Osteoblast (primary cell): ENCODE measurements around the gene SMARCD1. TPM values are rescaled to one million over a fixed set of nuclear protein-coding genes. Genes with fewer than 3 reads are reported as not detected.

Experiments
- DNase-seq: peaks from one replicate; pipeline ENCODE4 v3.0.0; 2011; ENCODE audit warnings: low spot score, mixed read lengths; ENCODE audit not compliant: insufficient read length; ENCODE audit errors: missing footprints
- H2AFZ ChIP-seq: 2 replicates; pipeline ENCODE4 v1.6.0; 2011; ENCODE audit warnings: mild to moderate bottlenecking, low read length
- H3K27ac ChIP-seq: 2 replicates; pipeline ENCODE4 v1.5.1; 2011; ENCODE audit warnings: mild to moderate bottlenecking, low read depth, low read length, moderate library complexity
- H3K27me3 ChIP-seq: 2 replicates; pipeline ENCODE4 v1.6.0; 2012; ENCODE audit warnings: mild to moderate bottlenecking, control low read depth, inconsistent platforms, low read length, moderate library complexity; ENCODE audit not compliant: insufficient read depth
- H3K36me3 ChIP-seq: 2 replicates; pipeline ENCODE4 v1.5.1; 2011; ENCODE audit warnings: mild to moderate bottlenecking, low read length, control low read depth, moderate library complexity; ENCODE audit not compliant: insufficient read depth
- H3K4me1 ChIP-seq: 2 replicates; pipeline ENCODE4 v1.5.1; 2011; ENCODE audit warnings: mild to moderate bottlenecking, low read length, control low read depth, moderate library complexity; ENCODE audit not compliant: insufficient read depth
- H3K4me2 ChIP-seq: 2 replicates; pipeline ENCODE4 v1.6.0; 2011; ENCODE audit warnings: mild to moderate bottlenecking, low read length; ENCODE audit not compliant: insufficient read depth
- H3K4me3 ChIP-seq: fragments of 200-600 bp; sonication (generic); 3 replicates; pipeline ENCODE4 v1.5.1; 2012; ENCODE audit warnings: mild to moderate bottlenecking, low read length, inconsistent platforms; ENCODE audit not compliant: insufficient read depth
- H3K79me2 ChIP-seq: 2 replicates; pipeline ENCODE4 v1.6.0; 2012; ENCODE audit warnings: mild to moderate bottlenecking, low read length, control low read depth, inconsistent platforms; ENCODE audit not compliant: insufficient read depth
- H3K9me3 ChIP-seq: 2 replicates; pipeline ENCODE4 v1.5.1; 2011; ENCODE audit warnings: low read depth, low read length, control low read depth
- H4K20me1 ChIP-seq: 2 replicates; pipeline ENCODE4 v1.6.0; 2012; ENCODE audit warnings: mild to moderate bottlenecking, low read length, control low read depth; ENCODE audit not compliant: insufficient read depth
- total RNA-seq: library from RNA; depleted of rRNA; stranded (reverse); fragments of >200 nt; gene quantifications from 2 replicates; pipeline ENCODE4 v1.2.3, GENCODE V29; 2012
- TF ChIP-seq, protein P1 (sequence below): IDR thresholded peaks from 2 replicates; pipeline ENCODE4 v1.5.1; 2011; ENCODE audit warnings: mild to moderate bottlenecking, low read depth, low read length, moderate library complexity; ENCODE audit errors: extremely low read depth

The SMARCD1 gene
- total RNA-seq, 1 donor: 50.3 TPM

DNA sequence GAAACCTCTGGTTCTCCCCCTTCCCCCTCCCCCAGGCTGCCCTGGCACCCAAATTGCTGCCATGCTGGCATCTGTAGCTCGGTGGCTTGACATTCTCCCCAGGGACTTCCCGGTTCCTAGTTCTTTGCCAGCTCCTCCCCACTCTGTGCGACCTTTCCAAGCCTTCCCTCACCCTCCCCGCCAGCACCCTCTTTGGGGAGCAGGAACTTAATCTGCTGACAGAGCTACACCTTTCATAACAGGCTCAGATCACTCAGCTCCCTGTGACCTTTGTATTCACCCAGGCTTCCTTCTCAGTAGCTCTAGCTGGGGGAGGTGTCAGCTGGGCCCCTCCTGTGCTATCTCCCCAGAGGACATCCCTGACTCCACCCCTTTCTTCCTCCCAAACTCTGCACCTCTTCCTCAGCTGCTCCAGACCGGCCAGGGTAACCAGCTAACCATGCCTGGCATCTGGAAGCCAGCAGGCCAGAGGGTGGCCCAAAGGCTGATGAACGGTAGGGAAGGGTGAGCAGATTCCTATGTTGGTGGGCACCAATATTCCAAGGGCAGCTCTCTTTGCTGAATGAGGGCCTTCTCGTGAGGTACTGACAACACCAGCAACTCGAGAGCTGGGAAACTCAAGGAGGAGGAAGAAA lies 25.1 kb downstream of the SMARCD1 start:
- Histone ChIP-seq H3K27me3 (no peaks in the 10 kb centered on the region), H3K9me3 (no peaks in the 10 kb centered on the region), H3K4me1 (peaks cover 23% of the 10 kb centered on the region), H3K36me3 (no peaks in the 10 kb centered on the region), H4K20me1 (peaks cover 3% of the 10 kb centered on the region), H2AFZ (peak overlapping the region; percentile 80), H3K4me3 (peak overlapping the region; percentile 30), H3K79me2 (peaks cover 25% of the 10 kb centered on the region), H3K27ac (peak overlapping the region; percentile 70), H3K4me2 (peak overlapping the region; percentile 70)
- DNase-seq: peak; percentile 73
- TF ChIP-seq, protein P1, sequence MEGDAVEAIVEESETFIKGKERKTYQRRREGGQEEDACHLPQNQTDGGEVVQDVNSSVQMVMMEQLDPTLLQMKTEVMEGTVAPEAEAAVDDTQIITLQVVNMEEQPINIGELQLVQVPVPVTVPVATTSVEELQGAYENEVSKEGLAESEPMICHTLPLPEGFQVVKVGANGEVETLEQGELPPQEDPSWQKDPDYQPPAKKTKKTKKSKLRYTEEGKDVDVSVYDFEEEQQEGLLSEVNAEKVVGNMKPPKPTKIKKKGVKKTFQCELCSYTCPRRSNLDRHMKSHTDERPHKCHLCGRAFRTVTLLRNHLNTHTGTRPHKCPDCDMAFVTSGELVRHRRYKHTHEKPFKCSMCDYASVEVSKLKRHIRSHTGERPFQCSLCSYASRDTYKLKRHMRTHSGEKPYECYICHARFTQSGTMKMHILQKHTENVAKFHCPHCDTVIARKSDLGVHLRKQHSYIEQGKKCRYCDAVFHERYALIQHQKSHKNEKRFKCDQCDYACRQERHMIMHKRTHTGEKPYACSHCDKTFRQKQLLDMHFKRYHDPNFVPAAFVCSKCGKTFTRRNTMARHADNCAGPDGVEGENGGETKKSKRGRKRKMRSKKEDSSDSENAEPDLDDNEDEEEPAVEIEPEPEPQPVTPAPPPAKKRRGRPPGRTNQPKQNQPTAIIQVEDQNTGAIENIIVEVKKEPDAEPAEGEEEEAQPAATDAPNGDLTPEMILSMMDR: no peak

DNA sequence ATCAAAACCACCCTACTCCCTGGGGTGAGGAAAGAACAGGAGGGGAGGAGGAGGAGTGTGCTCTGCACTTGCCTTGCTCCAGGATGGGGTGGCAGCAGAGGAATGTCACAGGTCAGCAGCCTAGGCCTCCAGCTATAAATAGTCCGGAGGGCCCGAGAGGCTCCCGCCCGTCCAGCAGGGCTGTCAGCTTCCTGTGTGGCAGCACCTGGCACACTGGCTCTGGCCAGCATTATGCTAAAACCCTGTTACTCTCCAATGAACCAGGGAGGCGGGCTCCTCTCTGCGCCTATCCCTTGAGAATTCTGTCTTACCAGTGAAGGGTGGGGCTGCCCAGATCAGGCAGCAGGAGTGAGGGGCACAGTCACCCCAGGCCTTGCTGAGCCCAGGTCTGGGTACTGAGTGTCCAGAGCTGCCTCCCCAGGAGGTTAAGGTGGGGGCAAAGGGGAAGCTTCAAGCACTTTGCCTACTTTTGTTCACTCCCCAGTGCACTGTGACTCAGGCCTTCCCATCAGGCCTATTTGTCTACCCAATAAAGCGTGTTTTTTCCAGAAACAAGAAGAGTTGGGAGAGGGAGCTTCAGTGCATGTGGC lies 25.7 kb downstream of the SMARCD1 start:
- TF ChIP-seq, protein P1: no peak
- peak; percentile 90 for DNase-seq
- peak overlapping the region; percentile 70 for H3K27ac ChIP-seq

DNA sequence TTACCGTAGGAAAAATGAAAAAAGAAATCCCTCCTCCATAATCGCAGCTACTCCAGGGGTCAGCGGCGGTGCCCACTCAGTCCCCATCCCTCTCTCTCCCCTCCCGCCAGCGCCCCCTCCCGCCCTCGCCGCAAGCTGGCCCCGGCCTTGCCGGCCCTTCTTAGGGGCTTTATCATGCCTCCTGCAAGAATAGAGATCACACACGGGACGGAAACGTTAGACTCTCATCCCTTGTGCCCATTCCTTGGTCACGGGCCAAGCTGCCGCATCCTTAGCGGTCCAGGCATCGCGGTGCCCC lies 26.2 kb downstream of the SMARCD1 start:
- Histone ChIP-seq H3K4me1 (peaks cover 23% of the 10 kb centered on the region), H2AFZ (peak overlapping the region; percentile 80), H3K27me3 (no peaks in the 10 kb centered on the region), H3K9me3 (no peaks in the 10 kb centered on the region), H3K36me3 (peaks cover 3% of the 10 kb centered on the region), H3K27ac (peak overlapping the region; percentile 70), H3K4me2 (peak overlapping the region; percentile 70), H3K4me3 (peak overlapping the region; percentile 59), H3K79me2 (peaks cover 36% of the 10 kb centered on the region), H4K20me1 (peaks cover 5% of the 10 kb centered on the region)
- TF ChIP-seq, protein P1: no peak
- DNase-seq: no peak

More for the DNA sequence above, 25.7 kb downstream of the SMARCD1 start:
- Histone ChIP-seq H2AFZ (peak overlapping the region; percentile 80), H4K20me1 (peaks cover 3% of the 10 kb centered on the region), H3K9me3 (no peaks in the 10 kb centered on the region), H3K4me1 (peaks cover 23% of the 10 kb centered on the region), H3K27me3 (no peaks in the 10 kb centered on the region), H3K36me3 (peaks cover 3% of the 10 kb centered on the region), H3K4me3 (peak overlapping the region; percentile 30), H3K79me2 (peaks cover 31% of the 10 kb centered on the region), H3K4me2 (peak overlapping the region; percentile 70)

DNA sequence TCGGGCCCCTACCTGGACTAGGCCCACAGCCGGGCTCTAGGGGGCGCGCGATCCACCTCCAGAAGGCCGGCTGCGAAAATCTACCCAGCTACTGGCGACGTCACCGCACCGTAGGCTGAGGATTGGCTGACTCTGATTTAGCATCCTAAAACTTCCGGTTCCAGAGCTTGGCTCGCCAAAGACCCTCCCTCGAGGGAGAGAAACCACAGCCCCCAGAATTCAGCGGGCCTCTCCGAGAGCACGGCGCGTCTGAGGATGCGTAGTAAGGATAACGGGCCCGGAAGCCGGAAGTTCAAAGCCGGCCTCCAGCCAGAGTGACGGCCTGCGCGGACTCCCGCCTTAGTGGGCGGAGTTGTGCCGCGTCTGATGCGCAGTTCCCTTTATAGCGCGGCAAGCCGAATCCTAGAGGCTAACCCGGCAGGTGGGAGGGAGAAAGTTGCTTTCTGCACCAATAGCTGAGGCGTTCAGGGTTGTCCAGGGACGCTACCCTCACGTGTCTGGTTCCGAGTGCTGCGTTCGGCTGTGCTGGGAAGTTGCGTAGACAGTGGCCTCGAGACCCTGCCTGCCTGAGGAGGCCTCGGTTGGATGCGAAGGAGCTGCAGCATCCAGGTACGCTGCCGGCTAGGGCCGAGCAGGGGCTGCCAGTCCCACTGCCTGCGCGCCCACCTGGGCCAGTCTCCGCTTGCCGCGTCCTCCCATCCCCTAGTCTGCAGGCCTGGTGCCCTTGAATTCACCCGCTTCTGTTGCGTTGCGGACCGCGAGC lies 26.7 kb downstream of the SMARCD1 start, which contains the start of gene COX14:
TSS of gene COX14 (plus strand) at position 544 of the 763 bp plus-strand sequence. CDS start 7,808 bp downstream, outside the sequence.
- Histone ChIP-seq H3K79me2 (peaks cover 41% of the 10 kb centered on the region), H2AFZ (peak within 1 kb of the TSS; percentile 85), H3K27me3 (no peaks in the 10 kb centered on the region), H3K27ac (peak within 1 kb of the TSS; percentile 95), H4K20me1 (peaks cover 8% of the 10 kb centered on the region), H3K4me1 (peaks cover 23% of the 10 kb centered on the region), H3K4me2 (peak within 1 kb of the TSS; percentile 89), H3K9me3 (no peaks in the 10 kb centered on the region), H3K4me3 (peak within 1 kb of the TSS; percentile 77), H3K36me3 (peaks cover 3% of the 10 kb centered on the region)
- TF ChIP-seq, protein P1: peak; percentile 93
- peak; percentile 99 for DNase-seq
